ENCODE measurements around the gene IGFL2.
"Not testable (repeated sequence)": the region's sequence is repeated elsewhere in the genome, so short reads cannot be mapped to it uniquely, and the experiment has no call there.

The IGFL2 gene

GRCh38 chr19:46147791-46148288 is at the start of gene IGFL2:
TSS of gene IGFL2 (plus strand) at chr19:46148238. CDS start at chr19:46148279, 41 bp downstream.
- no peaks in the 10 kb centered on the region for H3K9me3 ChIP-seq
- DNase-seq (ENCODE audit: low spot score in 2 of 2) = no peak
- no peaks in the 10 kb centered on the region for H3K4me1 ChIP-seq
- in situ Hi-C loops (cut with MboI; ENCODE audit: low sequenced_read_pairs) = no loop called here
- no peak within 1 kb of the TSS for H3K4me3 ChIP-seq
- H3K36me3 ChIP-seq (replicated peaks) = no peaks in the 10 kb centered on the region
- H3K27me3 ChIP-seq (ENCODE audit: low read depth) = peaks cover 17% of the 10 kb centered on the region

GRCh38 chr19:46100344-46100743 is 47.7 kb upstream of the IGFL2 start:
- no peak for DNase-seq (ENCODE audit: low spot score in 2 of 2)
- Histone ChIP-seq H3K4me1 (no peaks in the 10 kb centered on the region), H3K27me3 (ENCODE audit: low read depth) (no peaks in the 10 kb centered on the region), H3K36me3 (replicated peaks) (no peaks in the 10 kb centered on the region), H3K4me3 (no peak overlapping the region), H3K9me3 (no peaks in the 10 kb centered on the region)
- in situ Hi-C loops (cut with MboI; ENCODE audit: low sequenced_read_pairs) = no loop called here

- no peak overlapping the region for H3K4me3 ChIP-seq
- in situ Hi-C loops (cut with MboI; ENCODE audit: low sequenced_read_pairs) = no loop called here
- no peaks in the 10 kb centered on the region for H3K4me1 ChIP-seq
- no peaks in the 10 kb centered on the region for H3K27me3 ChIP-seq (ENCODE audit: low read depth)
- DNase-seq (ENCODE audit: low spot score in 2 of 2) = no peak
- no peaks in the 10 kb centered on the region for H3K36me3 ChIP-seq (replicated peaks)
- H3K9me3 ChIP-seq = no peaks in the 10 kb centered on the region
These were observed 46.7 kb upstream of the IGFL2 start for GRCh38 chr19:46101293-46101692.

- H3K4me3 ChIP-seq; H3K36me3 ChIP-seq (replicated peaks); DNase-seq (ENCODE audit: low spot score in 2 of 2); H3K9me3 ChIP-seq; H3K4me1 ChIP-seq; in situ Hi-C loops (cut with MboI; ENCODE audit: low sequenced_read_pairs); H3K27me3 ChIP-seq (ENCODE audit: low read depth): not testable (repeated sequence)
These were observed 45.7 kb upstream of the IGFL2 start for GRCh38 chr19:46102333-46102732.

- in situ Hi-C loops (cut with MboI; ENCODE audit: low sequenced_read_pairs) = no loop called here
- Histone ChIP-seq H3K4me3 (no peak overlapping the region), H3K9me3 (no peaks in the 10 kb centered on the region; the same call in 1 of the 2 replicates), H3K27me3 (ENCODE audit: low read depth) (no peaks in the 10 kb centered on the region), H3K36me3 (replicated peaks) (no peaks in the 10 kb centered on the region), H3K4me1 (no peaks in the 10 kb centered on the region)
- no peak for DNase-seq (ENCODE audit: low spot score in 2 of 2)
These were observed 40.7 kb upstream of the IGFL2 start for GRCh38 chr19:46107371-46107770.

GRCh38 chr19:46109876-46110275 is 38.2 kb upstream of the IGFL2 start:
- Histone ChIP-seq H3K4me3 (no peak overlapping the region), H3K4me1 (no peaks in the 10 kb centered on the region), H3K36me3 (replicated peaks) (no peaks in the 10 kb centered on the region), H3K27me3 (ENCODE audit: low read depth) (no peaks in the 10 kb centered on the region), H3K9me3 (no peaks in the 10 kb centered on the region; the same call in 1 of the 2 replicates)
- in situ Hi-C loops (cut with MboI; ENCODE audit: low sequenced_read_pairs) = no loop called here
- no peak for DNase-seq (ENCODE audit: low spot score in 2 of 2)

GRCh38 chr19:46111376-46111775 is 36.7 kb upstream of the IGFL2 start:
- Histone ChIP-seq H3K36me3 (replicated peaks) (no peaks in the 10 kb centered on the region), H3K4me3 (no peak overlapping the region), H3K4me1 (no peaks in the 10 kb centered on the region), H3K9me3 (no peaks in the 10 kb centered on the region; the same call in 1 of the 2 replicates), H3K27me3 (ENCODE audit: low read depth) (no peaks in the 10 kb centered on the region; the same call in none of the 2 replicates)
- in situ Hi-C loops (cut with MboI; ENCODE audit: low sequenced_read_pairs) = no loop called here
- DNase-seq (ENCODE audit: low spot score in 2 of 2) = no peak

GRCh38 chr19:46112527-46112926 is 35.5 kb upstream of the IGFL2 start:
- Histone ChIP-seq H3K4me1 (no peaks in the 10 kb centered on the region), H3K9me3 (no peaks in the 10 kb centered on the region; the same call in 1 of the 2 replicates), H3K4me3 (no peak overlapping the region), H3K27me3 (ENCODE audit: low read depth) (no peaks in the 10 kb centered on the region; the same call in none of the 2 replicates), H3K36me3 (replicated peaks) (no peaks in the 10 kb centered on the region)
- DNase-seq (ENCODE audit: low spot score in 2 of 2) = no peak
- in situ Hi-C loops (cut with MboI; ENCODE audit: low sequenced_read_pairs) = no loop called here

- in situ Hi-C loops (cut with MboI; ENCODE audit: low sequenced_read_pairs) = no loop called here
- Histone ChIP-seq H3K4me3 (no peak overlapping the region), H3K4me1 (no peaks in the 10 kb centered on the region), H3K27me3 (ENCODE audit: low read depth) (no peaks in the 10 kb centered on the region; the same call in none of the 2 replicates), H3K9me3 (no peaks in the 10 kb centered on the region; the same call in 1 of the 2 replicates), H3K36me3 (replicated peaks) (no peaks in the 10 kb centered on the region)
- DNase-seq (ENCODE audit: low spot score in 2 of 2) = no peak
These were observed 34.3 kb upstream of the IGFL2 start for GRCh38 chr19:46113726-46114125.

GRCh38 chr19:46115396-46116106 is 32.5 kb upstream of the IGFL2 start:
- H3K27me3 ChIP-seq (ENCODE audit: low read depth) = no peaks in the 10 kb centered on the region; the same call in none of the 2 replicates
- DNase-seq (ENCODE audit: low spot score in 2 of 2) = no peak
- H3K4me3 ChIP-seq = no peak overlapping the region
- no peaks in the 10 kb centered on the region for H3K36me3 ChIP-seq (replicated peaks)
- no peaks in the 10 kb centered on the region for H3K9me3 ChIP-seq
- no peaks in the 10 kb centered on the region for H3K4me1 ChIP-seq
- in situ Hi-C loops (cut with MboI; ENCODE audit: low sequenced_read_pairs) = no loop called here

- Histone ChIP-seq H3K36me3 (replicated peaks) (no peaks in the 10 kb centered on the region), H3K9me3 (no peaks in the 10 kb centered on the region), H3K27me3 (ENCODE audit: low read depth) (no peaks in the 10 kb centered on the region; the same call in none of the 2 replicates), H3K4me1 (no peaks in the 10 kb centered on the region), H3K4me3 (no peak overlapping the region)
- in situ Hi-C loops (cut with MboI; ENCODE audit: low sequenced_read_pairs) = no loop called here
- DNase-seq (ENCODE audit: low spot score in 2 of 2) = no peak
These were observed 31.9 kb upstream of the IGFL2 start for GRCh38 chr19:46116121-46116520.

- Histone ChIP-seq H3K36me3 (replicated peaks) (no peaks in the 10 kb centered on the region), H3K4me3 (no peak overlapping the region), H3K27me3 (ENCODE audit: low read depth) (peaks cover 3% of the 10 kb centered on the region), H3K9me3 (no peaks in the 10 kb centered on the region), H3K4me1 (no peaks in the 10 kb centered on the region)
- in situ Hi-C loops (cut with MboI; ENCODE audit: low sequenced_read_pairs) = no loop called here
- no peak for DNase-seq (ENCODE audit: low spot score in 2 of 2)
These were observed 29.9 kb upstream of the IGFL2 start for GRCh38 chr19:46118136-46118535.

GRCh38 chr19:46124638-46125115 is 23.4 kb upstream of the IGFL2 start, which contains the start of gene IGFL3:
TSS of gene IGFL3 (minus strand) at chr19:46124688. CDS start at chr19:46124649, 39 bp downstream.
- H3K27me3 ChIP-seq (ENCODE audit: low read depth) = peaks cover 37% of the 10 kb centered on the region
- no peaks in the 10 kb centered on the region for H3K4me1 ChIP-seq
- in situ Hi-C loops (cut with MboI; ENCODE audit: low sequenced_read_pairs) = no loop called here
- DNase-seq (ENCODE audit: low spot score in 2 of 2) = no peak
- H3K9me3 ChIP-seq = no peaks in the 10 kb centered on the region
- H3K4me3 ChIP-seq = no peak within 1 kb of the TSS
- no peaks in the 10 kb centered on the region for H3K36me3 ChIP-seq (replicated peaks)

- H3K36me3 ChIP-seq (replicated peaks) = no peaks in the 10 kb centered on the region
- in situ Hi-C loops (cut with MboI; ENCODE audit: low sequenced_read_pairs) = no loop called here
- H3K4me1 ChIP-seq = no peaks in the 10 kb centered on the region
- no peak for DNase-seq (ENCODE audit: low spot score in 2 of 2)
- no peak overlapping the region for H3K4me3 ChIP-seq
- no peaks in the 10 kb centered on the region for H3K9me3 ChIP-seq
- H3K27me3 ChIP-seq (ENCODE audit: low read depth) = peaks cover 41% of the 10 kb centered on the region
These were observed 22.6 kb upstream of the IGFL2 start for GRCh38 chr19:46125447-46125846.

Data from HAP-1 (cell line).